Stimulated activated CD4-positive, alpha-beta T cell treated with anti-CD3 and anti-CD28 coated beads, Interleukin-15, amount 100 ng/mL, for 1 hour (primary cell): ENCODE data around the gene NLK.
"Not testable (repeated sequence)": the region's sequence is repeated elsewhere in the genome, so short reads cannot be mapped to it uniquely, and the experiment has no call there.

Experiments used
- DNase-seq, 2 donors: peaks; one replicate each; pipeline ENCODE4 v3.0.0-alpha.2; 2020; ENCODE audit warnings: low read depth in 1 of 2, low spot score in 1 of 2

Gene NLK

DNA sequence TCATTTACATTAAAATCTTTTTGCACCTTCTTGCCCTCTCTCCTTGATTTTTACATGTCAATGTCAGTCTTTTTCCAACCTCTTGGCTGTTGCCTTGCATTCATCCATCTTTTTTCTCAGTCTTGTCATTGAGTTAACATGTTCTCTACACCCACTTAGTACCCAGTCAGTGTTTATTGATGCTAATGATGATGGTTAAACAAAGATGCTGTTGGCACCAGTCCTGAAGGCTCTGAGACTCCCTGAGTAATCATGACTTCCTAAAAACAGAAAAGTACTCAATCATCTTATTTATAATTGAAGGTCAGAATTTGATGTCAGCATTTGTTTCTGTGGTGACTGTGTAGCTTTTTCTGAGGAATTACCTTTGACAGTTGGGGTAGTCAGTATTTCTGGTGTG lies 104.5 kb downstream of the NLK start:
- DNase-seq = no peak

DNA sequence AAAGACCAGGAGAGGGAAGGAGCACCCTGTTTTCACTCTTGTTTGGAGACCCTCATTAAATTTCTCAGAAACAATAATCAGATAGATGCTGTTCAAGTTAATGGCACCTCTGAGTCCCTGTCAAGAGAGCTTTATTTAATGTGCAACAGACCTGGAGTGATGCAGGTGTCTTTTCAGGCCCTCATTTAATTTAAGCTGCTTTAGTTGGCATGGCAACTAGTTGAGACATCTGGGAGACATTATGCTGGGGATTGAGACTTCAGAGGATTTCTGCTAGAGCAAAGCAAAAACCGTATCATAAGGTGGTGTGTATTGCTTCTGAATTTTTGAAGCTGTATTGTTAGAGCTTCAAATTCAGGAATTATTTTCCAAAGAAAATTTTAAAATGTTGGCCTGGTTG lies 108.5 kb downstream of the NLK start:
- DNase-seq = no peak

DNA sequence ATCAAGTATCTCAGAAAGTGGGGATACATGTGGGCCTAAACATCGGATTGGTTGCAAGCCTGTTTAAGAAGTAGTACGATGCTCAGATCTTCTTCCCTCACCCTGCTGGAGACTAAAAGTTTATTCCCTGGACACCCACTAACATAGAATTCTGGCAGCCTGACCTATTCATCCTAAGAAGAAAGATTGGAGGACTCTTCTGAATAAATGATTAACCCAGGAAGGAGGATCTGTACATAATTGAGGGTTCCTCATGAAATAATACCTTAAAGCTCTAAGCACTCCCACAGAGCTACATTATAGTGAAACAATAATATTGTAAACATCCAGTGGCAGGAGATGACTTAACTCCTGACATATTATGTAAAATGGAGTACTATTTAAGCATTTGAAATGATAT lies 111.7 kb downstream of the NLK start:
- no peak for DNase-seq

DNA sequence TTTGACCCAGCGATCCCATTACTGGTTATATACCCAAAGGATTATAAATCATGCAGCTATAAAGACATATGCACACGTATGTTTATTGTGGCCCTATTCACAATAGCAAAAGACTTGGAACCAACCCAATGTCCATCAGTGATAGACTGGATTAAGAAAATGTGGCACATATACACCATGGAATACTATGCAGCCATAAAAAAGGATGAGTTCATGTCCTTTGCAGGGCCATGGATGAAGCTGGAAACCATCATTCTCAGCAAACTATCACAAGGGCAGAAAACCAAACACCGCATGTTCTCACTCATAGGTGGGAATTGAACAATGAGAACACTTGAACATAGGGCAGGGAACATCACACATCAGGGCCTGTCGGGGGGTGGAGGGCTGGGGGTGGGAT lies 112.9 kb downstream of the NLK start:
- DNase-seq = not testable (repeated sequence)

DNA sequence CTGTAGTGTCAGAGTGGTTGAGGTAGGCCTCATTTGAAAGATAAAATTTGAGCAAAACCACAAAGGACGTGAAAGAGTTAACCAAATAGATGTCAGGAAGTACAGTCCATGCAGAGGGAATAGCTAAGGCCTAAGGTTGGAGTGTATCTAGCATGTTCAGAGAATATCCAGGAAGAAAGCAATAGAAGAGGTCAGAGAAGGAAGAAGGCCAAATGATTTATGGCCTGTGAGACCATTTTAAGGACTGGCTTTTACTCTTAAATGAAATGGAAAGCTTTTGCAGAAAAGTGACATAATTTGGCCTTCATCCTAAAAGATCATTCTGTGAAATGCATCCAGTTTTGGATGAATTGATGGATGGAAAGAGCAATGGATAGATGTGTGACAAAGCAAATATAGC lies 116.5 kb downstream of the NLK start:
- no peak for DNase-seq

DNA sequence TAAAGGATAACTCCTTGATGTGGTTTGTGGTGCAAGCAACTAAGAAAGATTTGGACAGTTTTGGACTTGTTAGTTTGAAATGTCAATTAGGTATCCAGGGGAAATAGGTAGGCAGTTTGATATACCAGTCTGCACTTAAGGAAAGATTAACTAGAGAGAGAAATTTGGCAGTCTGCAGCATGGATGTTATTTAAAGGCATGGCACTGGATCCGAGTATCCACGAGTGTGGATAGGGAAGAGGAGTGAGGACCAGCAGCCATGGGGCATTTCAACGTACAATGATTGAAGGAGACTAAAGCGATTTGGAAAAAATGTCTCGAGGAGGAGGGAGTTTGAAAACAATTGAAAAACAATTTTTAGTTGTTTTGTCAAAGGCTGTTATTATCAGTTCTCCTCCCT lies 117.4 kb downstream of the NLK start:
- no peak for DNase-seq

DNA sequence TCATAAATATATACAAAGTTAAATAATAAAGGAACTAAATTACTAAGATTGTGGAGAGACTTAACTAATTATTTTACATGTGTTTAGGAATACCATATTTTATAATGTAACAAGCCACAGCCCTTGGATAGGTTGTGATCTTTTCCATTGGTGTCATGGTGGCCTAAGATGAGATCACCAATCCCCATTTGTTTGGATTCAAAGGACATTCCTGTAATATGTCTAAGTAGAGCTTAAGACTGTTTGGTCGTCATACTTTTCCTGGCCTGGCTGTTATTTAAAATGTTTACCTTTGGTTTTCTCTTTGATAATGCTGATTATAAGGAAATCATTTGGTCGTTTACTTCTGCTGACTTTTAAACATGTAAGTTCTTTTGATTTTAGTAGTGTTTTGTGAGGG lies 118.1 kb downstream of the NLK start:
- no peak for DNase-seq

DNA sequence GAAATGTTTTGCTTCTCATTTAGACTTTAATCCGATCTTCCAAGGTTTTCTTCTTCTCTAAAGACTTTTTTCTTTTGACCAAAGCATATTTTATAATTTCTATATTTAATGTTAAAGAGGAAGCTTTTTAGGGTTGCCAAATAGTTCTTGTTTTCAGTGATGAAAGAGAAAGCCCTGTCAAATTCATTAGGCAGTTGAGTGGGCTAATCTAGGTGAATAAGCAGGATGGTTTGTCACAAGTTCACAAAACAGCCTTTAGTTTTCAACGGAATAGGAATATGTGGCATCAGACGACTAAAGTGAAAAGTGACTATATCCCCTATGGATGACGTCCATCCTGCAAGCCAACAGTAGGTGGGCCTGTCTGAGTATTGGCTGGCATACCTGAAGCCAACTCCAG lies 118.8 kb downstream of the NLK start:
- DNase-seq = no peak

DNA sequence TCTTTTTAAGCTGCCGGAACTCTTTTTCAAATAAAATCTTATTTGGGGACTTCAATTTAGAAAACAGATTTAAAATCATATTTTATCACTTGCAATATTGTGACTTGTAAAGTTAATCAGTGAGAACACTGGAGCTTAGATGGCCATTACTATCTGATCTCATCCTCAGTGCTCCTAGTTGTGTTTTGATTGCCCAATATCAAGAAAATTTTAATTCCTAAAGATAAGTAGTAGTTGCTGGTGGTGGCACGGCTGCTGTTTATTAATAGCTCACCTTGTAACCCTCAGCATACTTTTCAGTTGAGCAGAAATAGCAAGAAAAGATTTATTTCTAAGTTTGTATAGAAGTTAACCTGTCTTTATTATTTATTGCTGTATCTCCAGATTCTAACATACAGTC lies 124.0 kb downstream of the NLK start:
- DNase-seq = no peak

DNA sequence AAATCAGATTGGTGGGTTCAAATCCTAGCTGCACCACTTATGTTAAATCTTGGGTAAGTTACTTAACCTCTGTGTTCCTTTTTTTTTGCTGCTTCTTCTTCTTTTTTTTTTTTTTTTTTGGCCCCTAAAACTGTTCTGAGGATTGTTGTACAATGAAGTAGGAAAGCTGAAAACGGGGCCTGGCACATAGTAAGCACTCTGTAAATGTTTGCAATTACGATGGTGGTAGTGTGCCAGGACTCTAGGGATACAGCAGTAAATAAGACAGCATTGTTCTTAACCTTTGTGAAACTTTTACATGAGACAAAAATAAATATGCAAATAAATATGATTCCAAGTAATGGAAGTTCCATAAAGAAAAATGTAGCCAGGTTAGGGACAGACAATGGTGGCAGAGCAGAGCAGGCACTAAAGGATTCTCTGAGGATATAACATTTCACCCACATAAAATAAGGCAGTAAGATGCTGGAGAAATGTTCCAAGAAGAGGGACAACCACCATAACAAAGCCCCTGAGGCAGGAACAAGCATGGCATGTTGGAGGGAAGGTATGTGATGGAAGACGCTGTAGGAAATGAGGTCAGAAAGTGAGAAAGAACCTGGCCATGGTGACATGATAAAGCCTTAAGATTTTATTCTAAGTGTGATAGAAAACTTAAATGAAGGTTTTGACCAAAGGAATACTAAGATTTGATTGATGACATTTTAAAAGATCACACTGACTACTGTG lies 127.3 kb downstream of the NLK start:
- DNase-seq = no peak

DNA sequence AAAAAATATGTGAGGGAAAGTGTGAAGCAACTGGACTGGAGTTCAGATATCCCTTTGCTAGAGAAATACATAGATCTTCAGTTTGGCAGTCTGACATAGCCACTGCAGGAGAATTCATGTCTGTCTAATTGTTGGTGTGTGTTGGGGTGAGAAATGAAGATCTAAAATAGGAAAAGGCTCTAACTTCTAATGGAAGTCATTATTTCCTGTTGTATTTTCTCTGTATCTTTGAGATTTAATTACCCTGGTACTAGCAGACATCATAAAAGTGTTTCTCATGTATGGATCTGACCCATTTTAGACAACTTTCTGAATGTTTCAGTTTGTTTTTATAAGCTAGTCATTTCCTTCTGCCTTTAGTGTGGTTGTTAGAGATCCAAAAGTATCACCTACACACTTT lies 128.3 kb downstream of the NLK start:
- no peak for DNase-seq

DNA sequence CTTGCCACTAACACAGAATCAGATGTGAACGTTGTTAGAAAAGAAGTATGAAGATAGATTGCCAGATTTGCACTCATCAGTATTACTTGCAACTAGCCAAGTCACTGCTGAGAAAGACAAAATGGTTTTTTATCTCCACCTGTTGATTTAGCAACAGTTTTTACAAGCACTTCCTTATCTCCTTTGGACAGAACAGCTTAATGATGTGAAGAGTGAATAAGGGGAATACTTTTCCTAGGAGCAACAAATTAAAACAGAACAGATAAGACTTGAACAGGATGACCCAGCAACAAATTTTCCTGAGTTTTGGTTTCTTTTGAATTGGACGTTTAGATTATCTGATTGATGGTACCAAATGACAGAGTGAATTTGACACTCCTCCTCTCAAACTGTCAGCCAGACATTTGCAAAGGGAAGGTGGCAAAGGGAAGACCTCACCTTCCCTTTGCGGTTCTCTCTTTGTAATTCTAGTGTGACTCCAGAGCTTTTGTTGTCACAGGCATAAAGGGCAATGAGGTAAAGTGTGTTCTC lies 130.6 kb downstream of the NLK start:
- DNase-seq = no peak

DNA sequence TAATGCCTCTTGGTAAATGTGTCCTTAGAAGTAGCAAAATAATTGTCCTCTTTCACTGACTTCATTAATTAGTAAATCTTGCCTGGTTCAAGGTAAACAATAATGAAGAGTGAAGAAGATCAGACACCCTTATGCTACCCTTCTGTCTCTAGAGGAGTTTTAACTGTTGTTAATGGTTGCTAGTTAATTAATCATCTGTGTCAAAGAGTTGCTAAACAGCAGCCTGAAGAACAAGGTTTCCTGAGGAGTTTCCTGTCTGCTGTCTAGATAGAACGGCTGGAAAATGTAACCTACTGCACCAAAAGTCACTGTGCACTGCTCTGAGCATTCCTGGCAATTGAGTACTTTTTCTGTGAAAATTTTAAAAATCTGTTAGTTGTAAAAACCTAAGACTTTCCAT lies 131.3 kb downstream of the NLK start:
- DNase-seq = no peak

DNA sequence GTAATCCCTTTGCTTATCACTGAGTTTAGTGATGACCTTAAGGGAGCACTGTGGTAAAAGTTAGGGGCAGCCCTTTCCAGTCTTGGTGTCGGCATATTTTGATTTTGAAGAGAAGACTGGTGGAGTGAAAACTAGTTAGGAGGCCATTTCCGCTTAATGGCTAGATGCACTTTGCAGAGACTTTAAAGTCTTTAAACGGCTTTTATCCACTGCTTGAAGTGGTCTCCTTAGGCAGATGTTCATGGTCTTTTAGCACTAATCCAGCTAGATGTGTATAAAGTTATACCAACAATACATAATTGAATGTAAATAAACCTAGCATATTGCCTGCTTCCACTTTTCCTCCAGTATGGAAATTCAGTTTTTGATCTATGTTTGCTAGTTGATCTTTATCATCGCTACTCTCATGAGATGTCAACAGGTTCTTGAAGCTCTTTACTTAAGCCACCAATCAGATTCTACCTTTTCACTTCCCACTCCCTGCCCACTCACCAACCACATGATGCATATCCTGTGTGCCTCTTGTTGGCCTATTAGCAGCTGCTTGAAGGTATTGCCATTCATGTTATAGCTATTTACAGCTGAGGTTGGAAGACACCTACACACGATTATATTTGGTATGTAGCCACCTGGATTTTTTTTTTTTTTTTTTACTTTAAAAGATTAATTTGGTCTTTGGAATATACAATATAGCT lies 132.0 kb downstream of the NLK start:
- peak in 1 of 2 donors; percentile 2 for DNase-seq

DNA sequence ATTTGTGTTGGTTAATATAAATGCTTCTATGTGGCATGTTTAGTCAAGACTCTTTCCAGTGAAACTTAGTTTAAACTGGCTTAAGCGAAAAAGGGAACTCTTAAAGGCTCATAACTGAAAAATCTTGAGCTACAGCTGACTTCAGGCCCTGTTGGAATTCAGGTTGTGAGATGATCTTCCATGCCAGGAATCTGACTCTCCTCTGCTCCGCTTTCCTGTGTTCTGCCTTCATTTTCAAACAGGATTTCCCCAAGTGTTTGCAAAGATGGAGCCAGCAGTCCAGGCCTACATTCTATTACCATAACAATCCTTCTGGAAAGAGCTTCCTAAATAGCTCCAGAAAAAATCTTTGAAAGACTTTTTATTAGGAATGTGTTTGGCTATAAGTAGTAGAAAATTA lies 134.9 kb downstream of the NLK start:
- DNase-seq = no peak

DNA sequence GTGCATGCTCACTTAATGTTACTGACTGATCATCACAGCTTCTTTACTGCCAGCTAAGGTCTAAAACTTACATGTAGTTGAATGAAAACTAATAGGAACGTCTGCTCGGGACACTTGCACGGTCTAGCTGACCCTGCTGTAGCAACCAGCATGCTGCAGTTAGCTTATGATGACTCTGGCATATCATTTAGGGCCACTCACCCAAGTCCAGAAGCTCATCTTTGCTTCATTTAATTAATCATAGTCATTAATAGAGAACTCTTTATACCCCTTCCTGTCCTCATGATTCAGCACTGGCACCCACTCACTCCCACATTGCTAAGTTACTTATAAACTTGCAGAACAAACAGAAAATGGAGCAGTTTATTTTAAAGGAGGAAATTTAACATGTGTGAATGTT lies 136.3 kb downstream of the NLK start:
- DNase-seq = no peak

DNA sequence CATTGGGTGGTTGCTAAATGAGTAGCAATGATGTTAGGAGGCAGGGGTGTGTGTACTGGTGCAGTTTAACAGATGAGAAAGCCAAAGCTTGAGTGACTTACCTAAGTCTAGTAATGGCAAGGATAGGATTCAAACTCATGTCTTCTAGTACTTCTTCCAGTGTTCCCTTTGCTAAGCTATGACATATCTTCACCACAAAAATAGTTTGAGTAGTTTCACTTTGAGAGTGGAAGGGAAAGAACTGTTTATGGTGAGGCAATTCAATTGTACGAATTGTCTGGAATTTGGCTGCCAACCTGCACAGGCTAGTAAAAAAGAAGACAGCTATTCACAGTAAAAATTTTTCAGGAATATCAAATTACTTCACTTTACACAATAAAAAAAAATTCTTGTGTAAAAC lies 138.0 kb downstream of the NLK start:
- no peak for DNase-seq

DNA sequence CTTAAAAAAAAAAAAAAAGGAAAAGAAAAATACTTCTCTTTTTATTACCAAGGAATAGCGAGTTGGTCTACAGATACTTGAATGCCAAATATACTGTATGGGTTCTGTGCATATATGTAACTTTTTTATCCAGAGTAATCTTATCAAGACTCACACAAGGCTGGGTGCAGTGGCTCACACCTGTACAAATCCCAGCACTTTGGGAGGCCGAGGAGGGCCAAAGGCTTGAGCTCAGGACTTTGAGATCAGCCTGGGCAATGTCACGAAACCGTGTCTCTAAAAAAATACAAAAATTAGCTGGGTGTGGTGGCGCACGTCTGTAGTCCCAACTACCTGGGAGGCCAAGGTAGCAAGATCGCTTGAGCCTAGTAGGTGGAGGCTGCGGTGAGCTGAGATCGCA lies 139.1 kb downstream of the NLK start:
- no peak for DNase-seq

DNA sequence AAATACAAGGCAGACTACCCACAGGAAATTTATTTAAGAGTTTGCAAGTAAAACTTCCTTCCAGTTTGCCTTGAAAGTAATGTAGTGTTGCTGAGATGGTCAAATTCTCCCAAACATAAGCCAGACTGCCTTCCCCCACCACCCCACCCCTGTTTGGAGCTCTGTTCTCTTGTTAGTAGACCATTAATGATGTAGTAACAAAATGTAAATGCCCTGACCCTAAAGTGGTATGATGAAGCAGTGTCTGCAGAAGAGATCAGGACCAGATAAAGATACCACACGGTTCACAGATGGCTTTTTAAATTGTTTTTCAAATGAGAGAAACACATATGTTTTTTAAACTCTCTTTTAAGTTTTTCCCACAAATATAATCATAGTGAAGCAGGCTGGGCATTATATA lies 140.1 kb downstream of the NLK start:
- DNase-seq = no peak

DNA sequence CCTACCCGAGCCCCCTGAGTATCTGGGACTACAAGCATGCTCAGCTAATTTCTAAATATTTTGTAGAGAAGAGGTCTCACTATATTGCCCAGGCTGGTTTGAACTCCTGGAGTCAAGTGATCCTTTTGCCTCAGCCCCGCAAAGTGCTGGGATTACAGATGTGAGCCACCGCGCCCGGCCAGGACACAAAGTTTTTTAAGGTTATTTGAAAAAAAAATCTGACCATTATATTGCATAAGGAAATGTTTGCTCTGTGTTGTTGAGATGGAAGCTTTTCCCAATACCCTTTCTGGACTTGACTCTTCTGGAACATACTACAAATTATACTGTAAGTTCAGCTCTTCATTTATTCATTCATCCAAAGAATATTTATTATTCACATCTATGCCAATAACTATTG lies 143.2 kb downstream of the NLK start:
- DNase-seq = no peak

DNA sequence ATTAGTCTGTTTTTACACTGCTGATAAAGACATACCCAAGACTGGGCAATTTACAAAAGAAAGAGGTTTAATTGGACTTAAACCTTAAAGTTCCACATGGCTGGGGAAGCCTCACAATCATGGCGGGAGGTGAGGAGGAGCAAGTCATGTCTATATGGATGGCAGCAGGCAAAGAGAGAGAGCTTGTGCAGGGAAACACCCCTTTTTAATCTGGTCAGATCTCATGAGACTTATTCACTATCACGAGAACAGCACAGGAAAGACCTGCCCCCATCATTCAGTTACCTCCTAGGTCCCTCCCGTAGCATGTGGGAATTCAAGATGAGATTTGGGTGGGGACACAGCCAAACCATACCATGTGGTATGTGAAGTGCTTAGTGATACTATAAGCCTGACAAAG lies 144.0 kb downstream of the NLK start:
- not testable (repeated sequence) for DNase-seq

DNA sequence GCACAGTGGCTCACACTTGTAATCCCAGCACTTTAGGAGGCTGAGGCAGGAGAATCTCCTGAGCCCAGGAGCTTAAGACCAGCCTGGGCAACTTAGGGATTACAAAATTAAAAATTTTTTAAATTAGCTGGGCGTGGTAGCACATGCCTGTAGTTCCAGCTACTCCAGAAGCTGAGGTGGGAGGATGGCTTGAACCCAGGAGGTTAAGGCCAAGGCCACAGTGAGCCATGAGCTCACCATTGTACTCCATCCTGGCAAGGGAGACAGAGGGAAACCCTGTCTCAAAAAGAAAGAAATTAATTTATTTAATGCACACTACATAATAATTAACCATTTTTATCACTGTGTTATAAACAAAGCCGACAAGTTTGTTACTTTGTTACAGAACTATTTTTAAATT lies 145.5 kb downstream of the NLK start:
- DNase-seq = no peak

DNA sequence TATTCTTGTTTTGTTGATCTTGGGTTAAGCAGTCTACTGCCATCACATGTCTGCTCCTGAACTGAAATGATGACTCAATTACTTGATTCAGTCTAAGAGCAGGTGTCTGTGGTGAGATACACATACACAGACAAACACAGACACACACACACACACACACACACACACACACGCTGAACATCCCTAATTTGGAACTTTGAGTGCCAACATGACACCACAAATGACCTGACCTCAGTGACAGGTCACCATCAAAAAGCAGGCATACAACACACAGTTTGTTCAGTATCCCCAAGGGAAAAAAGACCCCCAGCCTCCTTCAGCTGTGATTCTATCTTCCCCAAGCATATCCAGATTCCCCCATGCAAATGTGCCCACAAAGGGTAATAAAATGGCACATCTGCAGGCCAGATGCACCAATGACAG lies 146.4 kb downstream of the NLK start:
- DNase-seq = no peak
